A549 (cell line): ENCODE data around the gene NOTCH2. TPM values are rescaled to one million over a fixed set of nuclear protein-coding genes. Genes with fewer than 3 reads are reported as not detected.

ENCODE experiments used
- ATAC-seq, 2 experiments: fragments of 200-7000 bp in 1 of 2; fragments of >200 bp in 1 of 2; cut with Nextera tagmentation in 1 of 2; cut with Tn5 transposase in 1 of 2; 3 replicates each; pipeline versions ENCODE4 v1.8.0 to v1.9.1; 2018 to 2020; ENCODE audit warnings: mild to moderate bottlenecking in 1 of 2, moderate library complexity in 1 of 2
- CTCF ChIA-PET: fragments of 300-600 bp; sonication (Branson Sonifier 250); formaldehyde crosslinking; extraction: SDS; loops from one replicate; lab custom pipeline; 2021; ENCODE audit warnings: antibody characterized with exemption, inconsistent platforms; lab: Yijun Ruan, JAX
- POLR2A ChIA-PET: fragments of 350-600 bp; formaldehyde crosslinking; extraction: SDS; loops from one replicate; lab custom pipeline; 2021; ENCODE audit warnings: antibody characterized with exemption, inconsistent platforms; lab: Yijun Ruan, JAX
- DNase-seq, 2 experiments: peaks; one replicate each; pipeline versions ENCODE4 v3.0.0 to v3.0.0-alpha.2; 2011 to 2016; ENCODE audit warnings: low read depth in 1 of 2, low spot score in 1 of 2
- FAIRE-seq: peaks from 2 replicates; lab custom pipeline; 2011; peaks lifted over from hg19 to GRCh38; lab: Jason Lieb, UNC
- H3K27ac ChIP-seq, 2 experiments: fragments of >200 bp; sonication (Bioruptor Twin); formaldehyde crosslinking; 3 replicates each; pipeline ENCODE4 v1.5.1; 2016 to 2017
- H3K4me1 ChIP-seq: fragments of >200 bp; sonication (Bioruptor Twin); formaldehyde crosslinking; 3 replicates; pipeline ENCODE4 v1.6.1; 2016
- H3K4me2 ChIP-seq: fragments of >200 bp; sonication (Bioruptor Twin); formaldehyde crosslinking; 3 replicates; pipeline ENCODE4 v1.6.1; 2016
- H3K4me3 ChIP-seq: fragments of >200 bp; sonication (Bioruptor Twin); formaldehyde crosslinking; 3 replicates; pipeline ENCODE4 v1.5.1; 2016
- H3K9me3 ChIP-seq: fragments of >200 bp; sonication (Bioruptor Twin); formaldehyde crosslinking; 3 replicates; pipeline ENCODE4 v1.6.1; 2016
- BCL3 ChIP-seq: fragments of >200 bp; sonication (Bioruptor Twin); formaldehyde crosslinking; IDR thresholded peaks from 3 replicates; pipeline ENCODE4 v1.6.1; 2016
- CHD2 ChIP-seq: fragments of 150-350 bp; IDR thresholded peaks from 2 replicates; pipeline ENCODE4 v1.6.1; 2014; ENCODE audit warnings: low read length; ENCODE audit not compliant: partially characterized antibody
- EHF ChIP-seq: fragments of 250-450 bp; sonication (Bioruptor Pico); IDR thresholded peaks from 2 replicates; pipeline ENCODE4 v1.5.0; 2020; ENCODE audit warnings: mild to moderate bottlenecking
- EHMT2 ChIP-seq: fragments of 200-600 bp; sonication (generic); IDR thresholded peaks from 2 replicates; pipeline ENCODE4 v1.6.1; 2016; ENCODE audit warnings: antibody characterized with exemption, low read depth, mild to moderate bottlenecking, moderate library complexity
- ESRRA ChIP-seq: fragments of 150-350 bp; IDR thresholded peaks from 2 replicates; pipeline ENCODE4 v1.6.1; 2014; ENCODE audit warnings: mild to moderate bottlenecking, low read length, borderline replicate concordance
- FOXS1 ChIP-seq: fragments of 250-450 bp; sonication (Bioruptor Pico); IDR thresholded peaks from 2 replicates; pipeline ENCODE4 v1.5.0; 2020; ENCODE audit warnings: mild to moderate bottlenecking, moderate library complexity
- HES2 ChIP-seq: fragments of >200 bp; sonication (Bioruptor Twin); formaldehyde crosslinking; IDR thresholded peaks from 2 replicates; pipeline ENCODE4 v1.6.1; 2016
- HOXA7 ChIP-seq: fragments of 250-450 bp; sonication (Bioruptor Pico); IDR thresholded peaks from 2 replicates; pipeline ENCODE4 v1.5.0; 2020; ENCODE audit warnings: mild to moderate bottlenecking, moderate library complexity
- JUNB ChIP-seq: fragments of >200 bp; sonication (Bioruptor Twin); formaldehyde crosslinking; IDR thresholded peaks from 2 replicates; pipeline ENCODE4 v1.6.1; 2016
- MYC ChIP-seq: IDR thresholded peaks from 2 replicates; pipeline ENCODE4 v1.6.1; 2012; ENCODE audit warnings: mild to moderate bottlenecking, inconsistent platforms, low read length, improper control_type of control experiment, borderline replicate concordance
- NPAS2 ChIP-seq: fragments of 250-450 bp; sonication (Bioruptor Pico); IDR thresholded peaks from 2 replicates; pipeline ENCODE4 v1.8.0; 2022; ENCODE audit warnings: mild to moderate bottlenecking, moderate library complexity, borderline replicate concordance
- NR3C1 ChIP-seq: fragments of >200 bp; sonication (Bioruptor Twin); formaldehyde crosslinking; IDR thresholded peaks from 3 replicates; pipeline ENCODE4 v1.6.1; 2017
- PBX3 ChIP-seq: IDR thresholded peaks from 2 replicates; pipeline ENCODE4 v1.6.1; 2012
- POLR2AphosphoS2 ChIP-seq: conservative IDR thresholded peaks from 2 replicates; pipeline ENCODE4 v1.6.1; 2012; ENCODE audit warnings: low read length, improper control_type of control experiment, inconsistent platforms
- SMC3 ChIP-seq: fragments of >200 bp; sonication (Bioruptor Twin); formaldehyde crosslinking; IDR thresholded peaks from 3 replicates; pipeline ENCODE4 v1.6.1; 2018; ENCODE audit warnings: inconsistent platforms
- WGBS: methylation state at CpG from one replicate; pipeline ENCODE4 v1.1.6; 2017; ENCODE audit errors: missing lambda C conversion rate; 5-methylcytosine and 5-hydroxymethylcytosine counted together
- polyA plus RNA-seq, 4 experiments: library from polyadenylated mRNA; depleted of rRNA in 3 of 4; stranded (reverse); fragments of >200 nt; fragmentation: RNase III in 1 of 4; extraction: RNeasy Plus Mini Kit Qiagen cat#74134 plus additional on column Dnase treatment in 1 of 4; gene quantifications; 2 replicates in 3 of 4; 3 replicates in 1 of 4; pipeline ENCODE4 v1.2.3, GENCODE V29; 2011 to 2017

NOTCH2 gene
- polyA plus RNA-seq, 2 of the 4 experiments (the other 2 are of a cell fraction) = 11.6 to 15.0 TPM

- ATAC-seq (no peak), FAIRE-seq (no peak)
These were observed 166.6 kb downstream of the NOTCH2 start for GRCh38 chr1:119902775-119903442.

GRCh38 chr1:119898981-119899720 is 170.3 kb downstream of the NOTCH2 start:
- CTCF ChIA-PET = interaction anchor here (1.6 kb wide), 1 partner anchor 13 kb away, joined by 4 read pairs; no protein-coding TSS in a partner anchor
- no peak for DNase-seq
- H3K4me3 ChIP-seq = no peak overlapping the region
- no peak for ATAC-seq
- TF ChIP-seq MYC = no peak
- no peak for TF ChIP-seq POLR2AphosphoS2
- TF ChIP-seq HES2 = no peak
- no peak for TF ChIP-seq JUNB
- TF ChIP-seq FOXS1 (CRISPR knock-in tag) = no peak
- TF ChIP-seq, all 56 proteins: peak for 0
- Histone ChIP-seq H3K9me3 (no peaks in the 10 kb centered on the region), H3K4me1 (no peaks in the 10 kb centered on the region), H3K4me2 (no peak overlapping the region), H3K27ac (no peak overlapping the region)
- FAIRE-seq = no peak
- WGBS = 78% methylated on average over 3 of the region's 3 CpGs
- POLR2A ChIA-PET = no interaction called here

More at GRCh38 chr1:119902775-119903442, 166.6 kb downstream of the NOTCH2 start:
- no peak for TF ChIP-seq BCL3
- TF ChIP-seq HOXA7 = no peak
- no peak for TF ChIP-seq MYC
- Histone ChIP-seq H3K27ac (no peak overlapping the region), H3K4me1 (no peaks in the 10 kb centered on the region), H3K4me2 (no peak overlapping the region), H3K4me3 (no peak overlapping the region), H3K9me3 (no peaks in the 10 kb centered on the region)
- 69% methylated on average over 4 of the region's 4 CpGs for WGBS
- CTCF ChIA-PET = no interaction called here
- DNase-seq = no peak
- POLR2A ChIA-PET = no interaction called here

GRCh38 chr1:119898530-119898929 is 170.9 kb downstream of the NOTCH2 start:
- no peak for TF ChIP-seq PBX3
- TF ChIP-seq NR3C1 = no peak
- no peak for TF ChIP-seq CHD2
- no peak for TF ChIP-seq EHF (CRISPR knock-in tag)
- TF ChIP-seq POLR2AphosphoS2 = no peak
- TF ChIP-seq ESRRA = no peak
- TF ChIP-seq EHMT2 = no peak
- H3K4me2 ChIP-seq = no peak overlapping the region
- H3K4me3 ChIP-seq = no peak overlapping the region
- no peaks in the 10 kb centered on the region for H3K9me3 ChIP-seq
- 57% methylated on average over 2 of the region's 2 CpGs for WGBS
- DNase-seq = no peak
- ChIA-PET CTCF (interaction anchor here (1.1 to 1.6 kb wide), 2 partner anchors 13 to 51 kb away, joined by 3 to 4 read pairs; no protein-coding TSS in a partner anchor), POLR2A (no interaction called here)
- FAIRE-seq = no peak
- no peak overlapping the region for H3K27ac ChIP-seq
- no peak for ATAC-seq
- no peaks in the 10 kb centered on the region for H3K4me1 ChIP-seq

- Histone ChIP-seq H3K9me3 (no peaks in the 10 kb centered on the region), H3K4me2 (no peak within 1 kb of the TSS), H3K4me1 (no peaks in the 10 kb centered on the region), H3K4me3 (no peak within 1 kb of the TSS), H3K27ac (no peak within 1 kb of the TSS)
- no peak for ATAC-seq
- DNase-seq = no peak
- 90% methylated on average over 23 of the region's 24 CpGs for WGBS
- no peak for FAIRE-seq
- no peak for TF ChIP-seq HES2
- no peak for TF ChIP-seq NPAS2 (CRISPR knock-in tag)
- no peak for TF ChIP-seq SMC3
- no peak for TF ChIP-seq FOXS1 (CRISPR knock-in tag)
- TF ChIP-seq ESRRA = no peak
- ChIA-PET POLR2A (no interaction called here), CTCF (no interaction called here)
These were observed 173.2 kb downstream of the NOTCH2 start, which contains the start of gene ADAM30 for GRCh38 chr1:119896303-119896702. TSS of gene ADAM30 (minus strand) at chr1:119896515. CDS start at chr1:119896336, 179 bp downstream.
